Natural killer cell (primary cell): ENCODE measurements around the gene SENP1. TPM values are rescaled to one million over a fixed set of nuclear protein-coding genes. Genes with fewer than 3 reads are reported as not detected.

Experiments
- ATAC-seq, 3 donors: fragments of 150-1000 bp in 2 of 3; fragments of 200-7000 bp in 1 of 3; cut with Tn5 transposase; 1 replicate in 1 of 3; 2 replicates in 2 of 3; pipeline ENCODE4 v1.10.0; 2021; ENCODE audit warnings: mild to moderate bottlenecking in 2 of 3, moderate library complexity in 2 of 3
- DNase-seq, 2 donors: peaks; one replicate each; pipeline versions ENCODE4 v3.0.0 to v3.0.0-alpha.2; 2013 to 2021; ENCODE audit warnings: mixed read lengths in 1 of 2
- H3K27ac ChIP-seq: one replicate; pipeline ENCODE4 v1.5.1; 2013; ENCODE audit warnings: mild to moderate bottlenecking, low read length
- H3K27me3 ChIP-seq: one replicate; pipeline ENCODE4 v1.6.1; 2013; ENCODE audit warnings: low read length; ENCODE audit not compliant: control insufficient read depth, insufficient read depth
- H3K36me3 ChIP-seq: one replicate; pipeline ENCODE4 v1.6.1; 2013; ENCODE audit warnings: low read length; ENCODE audit not compliant: control insufficient read depth, insufficient read depth
- H3K4me1 ChIP-seq: one replicate; pipeline ENCODE4 v1.6.1; 2013; ENCODE audit warnings: low read length; ENCODE audit not compliant: control insufficient read depth, insufficient read depth
- H3K4me3 ChIP-seq: one replicate; pipeline ENCODE4 v1.5.1; 2013; ENCODE audit warnings: low read length
- H3K9me3 ChIP-seq: one replicate; pipeline ENCODE4 v1.6.1; 2013; ENCODE audit warnings: low read length; ENCODE audit not compliant: control insufficient read depth, insufficient read depth
- H3K27ac Mint-ChIP-seq, 2 donors: one replicate each; pipeline ENCODE4 v1.8.0; 2022; ENCODE audit warnings: mild to moderate bottlenecking in 2 of 2, mixed read lengths in 2 of 2, moderate library complexity in 1 of 2
- H3K27me3 Mint-ChIP-seq, 2 donors: one replicate each; pipeline ENCODE4 v1.8.0; 2022; ENCODE audit warnings: low read depth in 2 of 2, mixed read lengths in 2 of 2
- H3K36me3 Mint-ChIP-seq: one replicate; pipeline ENCODE4 v1.8.0; 2022; ENCODE audit warnings: mixed read lengths
- H3K4me1 Mint-ChIP-seq, 2 donors: one replicate each; pipeline ENCODE4 v1.8.0; 2022; ENCODE audit warnings: mixed read lengths in 2 of 2
- H3K4me3 Mint-ChIP-seq: one replicate; pipeline ENCODE4 v1.8.0; 2022; ENCODE audit warnings: mild to moderate bottlenecking, moderate library complexity, mixed read lengths
- H3K9me3 Mint-ChIP-seq, 2 donors: one replicate each; pipeline ENCODE4 v1.8.0; 2022; ENCODE audit warnings: mixed read lengths in 2 of 2
- CTCF ChIP-seq: fragments of 200-600 bp; IDR thresholded peaks from one replicate; pipeline ENCODE4 v1.8.0; 2022; ENCODE audit warnings: antibody characterized with exemption
- WGBS: methylation state at CpG from one replicate; pipeline ENCODE4 v1.1.7; 2013; ENCODE audit warnings: missing lambda C conversion rate; ENCODE audit not compliant: insufficient coverage; 5-methylcytosine and 5-hydroxymethylcytosine counted together
- intact Hi-C: fragments of 100-400 bp; cut with micrococcal nuclease; formaldehyde crosslinking; loops from one replicate; pipeline ENCODE4 v1.14.2; 2022
- total RNA-seq, 4 donors: library from RNA; stranded (reverse); fragments of 120-200 nt in 1 of 4; gene quantifications; one replicate each; pipeline versions ENCODE4 v1.2.3 to v1.2.4, GENCODE V29; 2013 to 2022

SENP1 gene
- total RNA-seq, 3 donors from 2014 or later (not counting 1 experiment from before 2014, with no cell fraction given): 35.6 to 39.6 (median 36.8) TPM

- Histone ChIP-seq H3K4me1 (no peaks in the 10 kb centered on the region), H3K4me3 (no peak overlapping the region), H3K27me3 (no peaks in the 10 kb centered on the region), H3K27ac (no peak overlapping the region), H3K9me3 (no peaks in the 10 kb centered on the region), H3K36me3 (peaks cover 80% of the 10 kb centered on the region)
- H3K27ac Mint-ChIP-seq: no peak overlapping the region
- DNase-seq: no peak
- 90% methylated on average over 4 of the region's 4 CpGs for WGBS
- no peak for ATAC-seq
- peaks cover 27% of the 10 kb centered on the region for H3K36me3 Mint-ChIP-seq
- H3K4me1 Mint-ChIP-seq: no peaks in the 10 kb centered on the region
- TF ChIP-seq CTCF: no peak
- no peak overlapping the region for H3K4me3 Mint-ChIP-seq
- intact Hi-C loops: no loop called here
- H3K9me3 Mint-ChIP-seq: no peaks in the 10 kb centered on the region
- H3K27me3 Mint-ChIP-seq: no peaks in the 10 kb centered on the region
Observed at GRCh38 chr12:48067250-48067938, 38.5 kb downstream of the SENP1 start.

GRCh38 chr12:48065041-48065440 lies 40.8 kb downstream of the SENP1 start:
- 97% methylated on average over 5 of the region's 5 CpGs for WGBS
- Mint-ChIP-seq H3K27ac (no peak overlapping the region), H3K4me1 (no peaks in the 10 kb centered on the region), H3K27me3 (no peaks in the 10 kb centered on the region), H3K36me3 (peaks cover 30% of the 10 kb centered on the region), H3K4me3 (no peak overlapping the region), H3K9me3 (no peaks in the 10 kb centered on the region)
- DNase-seq: no peak
- Histone ChIP-seq H3K36me3 (peaks cover 86% of the 10 kb centered on the region), H3K4me3 (no peak overlapping the region), H3K27ac (no peak overlapping the region), H3K4me1 (no peaks in the 10 kb centered on the region), H3K9me3 (no peaks in the 10 kb centered on the region), H3K27me3 (no peaks in the 10 kb centered on the region)
- no peak for ATAC-seq
- no peak for TF ChIP-seq CTCF
- intact Hi-C loops: no loop called here

GRCh38 chr12:48063530-48063929 lies 42.3 kb downstream of the SENP1 start:
- 95% methylated on average over 6 of the region's 6 CpGs for WGBS
- Mint-ChIP-seq H3K4me3 (no peak overlapping the region), H3K27me3 (no peaks in the 10 kb centered on the region), H3K27ac (no peak overlapping the region), H3K36me3 (peaks cover 43% of the 10 kb centered on the region), H3K9me3 (peaks cover 2 to 6% of the 10 kb centered on the region in 2 donors), H3K4me1 (no peaks in the 10 kb centered on the region)
- no peak for TF ChIP-seq CTCF
- no peaks in the 10 kb centered on the region for H3K4me1 ChIP-seq
- DNase-seq (no peak), ATAC-seq (no peak)
- no peak overlapping the region for H3K4me3 ChIP-seq
- H3K36me3 ChIP-seq: peaks cover 87% of the 10 kb centered on the region
- no peak overlapping the region for H3K27ac ChIP-seq
- no peaks in the 10 kb centered on the region for H3K9me3 ChIP-seq
- H3K27me3 ChIP-seq: no peaks in the 10 kb centered on the region
- intact Hi-C loops: no loop called here
